HCT116 (cell line): ENCODE results near the gene XDH. TPM values are rescaled to one million over a fixed set of nuclear protein-coding genes. Genes with fewer than 3 reads are reported as not detected.
A peak's percentile ranks its signal among the peaks of the same experiment; 100 is the strongest.

Experiments
- ATAC-seq: fragments of 200-7000 bp; cut with Tn5 transposase; 2 replicates; pipeline ENCODE4 v1.9.1; 2020; ENCODE audit warnings: mild to moderate bottlenecking, moderate library complexity
- BruUV-seq: library from RNA; stranded (reverse); fragments of 400-500 nt; replicated peaks from 2 replicates; lab custom pipeline; 2021; lab: Mats Ljungman, UMichigan
- CTCF ChIA-PET: fragments of 300-600 bp; sonication (Branson Sonifier 250); formaldehyde crosslinking; loops from one replicate; lab custom pipeline; 2021; ENCODE audit warnings: antibody characterized with exemption; lab: Charles Lee
- POLR2A ChIA-PET: fragments of 300-600, 350-600 bp; sonication (Branson Sonifier 250); formaldehyde crosslinking; loops from one replicate; lab custom pipeline; 2021; ENCODE audit warnings: antibody characterized with exemption; lab: Charles Lee
- RAD21 ChIA-PET, 2 experiments: fragments of 300-600 bp; sonication (Branson Sonifier 250); formaldehyde crosslinking; loops; one replicate each; lab custom pipeline; 2023; ENCODE audit warnings: low total read pairs in 2 of 2; ENCODE audit not compliant: uncharacterized antibody in 2 of 2, unreplicated experiment in 2 of 2, low non-redundant PET in 1 of 2; lab: Charles Lee
- DNase-seq: peaks from one replicate; pipeline ENCODE4 v3.0.0-alpha.2; 2010; ENCODE audit warnings: low read depth, low spot score
- H2AFZ ChIP-seq: fragments of 200-600 bp; shearing (Covaris generic), sonication (generic); 2 replicates; pipeline ENCODE4 v1.6.1; 2017; ENCODE audit warnings: low read depth, mixed run types, mixed read lengths, antibody characterized with exemption, low read length; ENCODE audit not compliant: poor library complexity, severe bottlenecking
- H3K27ac ChIP-seq: 2 replicates; pipeline ENCODE4 v1.5.1; 2012; ENCODE audit warnings: low read depth, low read length
- H3K27me3 ChIP-seq: fragments of 200-600 bp; sonication (generic); 2 replicates; pipeline ENCODE4 v1.6.1; 2016; ENCODE audit warnings: mixed run types, low read length, mixed read lengths; ENCODE audit not compliant: insufficient read depth
- H3K36me3 ChIP-seq, 2 experiments: fragments of 200-500 bp in 1 of 2; fragments of 200-600 bp in 1 of 2; sonication (Bioruptor generic) in 1 of 2; sonication (generic) in 1 of 2; 2 replicates each; pipeline versions ENCODE4 v1.5.1 to v1.6.1; 2014 to 2016; ENCODE audit warnings: low read length in 2 of 2, inconsistent platforms in 1 of 2, mixed read lengths in 1 of 2, mixed run types in 1 of 2; ENCODE audit not compliant: insufficient read depth in 2 of 2, control insufficient read depth in 1 of 2
- H3K4me1 ChIP-seq, 2 experiments: fragments of 200-600 bp in 1 of 2; sonication (generic) in 1 of 2; 2 replicates each; pipeline versions ENCODE4 v1.5.1 to v1.6.1; 2012 to 2017; ENCODE audit warnings: low read length in 2 of 2, inconsistent platforms in 1 of 2, mild to moderate bottlenecking in 1 of 2, mixed read lengths in 1 of 2, mixed run types in 1 of 2, moderate library complexity in 1 of 2; ENCODE audit not compliant: insufficient read depth in 2 of 2, control insufficient read depth in 1 of 2
- H3K4me2 ChIP-seq: fragments of 200-600 bp; sonication (generic); 2 replicates; pipeline ENCODE4 v1.6.1; 2017; ENCODE audit warnings: mixed run types, low read length, mixed read lengths
- H3K4me3 ChIP-seq, 2 experiments: fragments of 200-600 bp in 1 of 2; sonication (generic) in 1 of 2; replicated peaks in 1 of 2; 2 replicates each; pipeline ENCODE4 v1.5.1; 2011 to 2016; ENCODE audit warnings: low read length in 2 of 2, control low read depth in 1 of 2, low read depth in 1 of 2, mild to moderate bottlenecking in 1 of 2, mixed read lengths in 1 of 2, mixed run types in 1 of 2
- H3K79me2 ChIP-seq: fragments of 200-600 bp; sonication (generic); 2 replicates; pipeline ENCODE4 v1.6.1; 2017; ENCODE audit warnings: mild to moderate bottlenecking, mixed run types, low read length, moderate library complexity, mixed read lengths; ENCODE audit not compliant: insufficient read depth
- H3K9ac ChIP-seq: fragments of 200-600 bp; sonication (generic); 2 replicates; pipeline ENCODE4 v1.6.1; 2016; ENCODE audit warnings: low read length, mixed read lengths
- H3K9me2 ChIP-seq: fragments of 200-600 bp; sonication (generic), shearing (Covaris generic); 2 replicates; pipeline ENCODE4 v1.6.1; 2017; ENCODE audit warnings: mixed run types, mild to moderate bottlenecking, moderate library complexity; ENCODE audit not compliant: insufficient read depth
- H3K9me3 ChIP-seq, 2 experiments: fragments of 200-500 bp in 1 of 2; fragments of 200-600 bp in 1 of 2; sonication (Bioruptor generic) in 1 of 2; sonication (generic) in 1 of 2; 2 replicates each; pipeline ENCODE4 v1.6.1; 2014 to 2017; ENCODE audit warnings: low read length in 2 of 2, mixed read lengths in 2 of 2, inconsistent platforms in 1 of 2, low read depth in 1 of 2, mild to moderate bottlenecking in 1 of 2, mixed run types in 1 of 2, moderate library complexity in 1 of 2; ENCODE audit not compliant: control insufficient read depth in 1 of 2, insufficient read depth in 1 of 2
- H4K20me1 ChIP-seq: fragments of 200-600 bp; sonication (generic), shearing (Covaris generic); 2 replicates; pipeline ENCODE4 v1.6.1; 2017; ENCODE audit warnings: mixed run types, mild to moderate bottlenecking, moderate library complexity; ENCODE audit not compliant: insufficient read depth
- ELF1 ChIP-seq: IDR thresholded peaks from 2 replicates; pipeline ENCODE4 v1.6.1; 2012; ENCODE audit warnings: low read depth, borderline replicate concordance
- FOSL1 ChIP-seq: IDR thresholded peaks from 2 replicates; pipeline ENCODE4 v1.6.1; 2012; ENCODE audit warnings: low read depth
- YY1 ChIP-seq: IDR thresholded peaks from 2 replicates; pipeline ENCODE4 v1.6.1; 2011; ENCODE audit warnings: low read length, low read depth, moderate library complexity, mild to moderate bottlenecking; ENCODE audit not compliant: insufficient replicate concordance; ENCODE audit errors: extremely low read depth
- intact Hi-C: fragments of 100-400 bp; cut with micrococcal nuclease; formaldehyde crosslinking; loops from 2 replicates; pipeline ENCODE4 v1.10.0; 2022
- total RNA-seq: library from RNA; stranded (reverse); gene quantifications from one replicate; pipeline ENCODE4 v1.2.1, GENCODE V29; 2021; ENCODE audit not compliant: unreplicated experiment

XDH gene
- total RNA-seq, 1 experiment from 2014 or later, result 0.15 TPM

DNA sequence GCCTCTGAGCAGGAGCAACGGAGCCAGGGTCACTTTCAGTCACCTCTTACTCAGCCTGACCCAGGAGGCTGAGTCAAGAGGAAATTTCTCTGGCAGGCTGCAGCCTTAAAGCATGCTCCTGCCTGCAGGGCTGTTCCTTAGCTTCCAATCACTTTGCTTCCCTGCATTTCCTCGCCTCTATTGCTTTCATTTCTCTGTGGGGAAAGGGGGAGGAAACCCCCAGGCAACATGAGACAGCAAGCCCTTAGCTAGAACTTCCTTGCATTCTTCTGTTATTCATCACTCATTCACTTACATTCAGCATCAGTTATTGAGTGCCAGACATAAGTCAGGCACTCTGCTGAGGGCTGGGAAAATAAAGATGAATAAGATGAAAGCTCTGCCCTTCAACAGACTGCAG is 13.0 kb downstream of the XDH start:
- intact Hi-C loops, result no loop called here
- peak; percentile 63 for ATAC-seq

DNA sequence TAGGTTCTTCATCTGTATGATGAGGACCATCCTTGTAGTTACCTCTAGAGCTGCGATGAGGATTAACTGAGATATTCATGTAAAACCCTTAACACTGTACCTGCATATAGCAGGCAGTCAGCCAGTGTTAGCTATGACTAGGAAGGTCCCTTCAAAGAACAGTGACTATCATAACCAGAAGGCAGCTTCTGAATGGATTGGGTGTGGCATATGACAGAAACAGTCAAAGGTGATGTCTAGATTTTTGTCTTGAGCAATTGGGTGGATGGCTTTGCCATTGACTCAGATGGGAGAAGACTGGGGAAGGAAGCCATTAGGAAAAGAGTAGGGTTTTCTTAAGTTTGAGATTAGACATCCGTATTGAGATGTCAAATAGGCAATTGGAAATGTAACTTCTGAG is 15.7 kb downstream of the XDH start:
- no peak overlapping the region for H3K27ac ChIP-seq
- no peak overlapping the region for H2AFZ ChIP-seq
- no TSS peak for BruUV-seq
- H4K20me1 ChIP-seq, result no peaks in the 10 kb centered on the region
- ChIA-PET POLR2A (no interaction called here), CTCF (no interaction called here), RAD21 (no interaction called here)
- no peak overlapping the region for H3K9ac ChIP-seq
- no peak overlapping the region for H3K4me2 ChIP-seq
- intact Hi-C loops, result no loop called here
- peaks cover 0 to 7% of the 10 kb centered on the region in 2 experiments; a peak in 1 of 4 replicates for H3K4me1 ChIP-seq
- DNase-seq, result no peak
- no peaks in the 10 kb centered on the region for H3K27me3 ChIP-seq
- TF ChIP-seq ELF1, result no peak
- ATAC-seq, result no peak
- no peaks in the 10 kb centered on the region for H3K9me3 ChIP-seq
- no peak overlapping the region for H3K4me3 ChIP-seq
- no peaks in the 10 kb centered on the region for H3K9me2 ChIP-seq
- H3K79me2 ChIP-seq, result no peaks in the 10 kb centered on the region
- no peaks in the 10 kb centered on the region for H3K36me3 ChIP-seq

More for the DNA sequence above, 13.0 kb downstream of the XDH start:
- CTCF ChIA-PET, result no interaction called here
- no peaks in the 10 kb centered on the region for H3K9me3 ChIP-seq
- no peak for DNase-seq
- H3K9me2 ChIP-seq, result no peaks in the 10 kb centered on the region
- no peak overlapping the region for H3K4me2 ChIP-seq
- no peaks in the 10 kb centered on the region for H3K27me3 ChIP-seq
- RAD21 ChIA-PET, result no interaction called here
- peaks cover 0 to 7% of the 10 kb centered on the region in 2 experiments; a peak in 1 of 4 replicates for H3K4me1 ChIP-seq
- H4K20me1 ChIP-seq, result no peaks in the 10 kb centered on the region
- TF ChIP-seq FOSL1, result no peak
- no peak overlapping the region for H3K4me3 ChIP-seq
- H3K36me3 ChIP-seq, result no peaks in the 10 kb centered on the region
- POLR2A ChIA-PET, result no interaction called here
- BruUV-seq, result no TSS peak
- H3K27ac ChIP-seq, result no peak overlapping the region
- no peaks in the 10 kb centered on the region for H3K79me2 ChIP-seq
- no peak overlapping the region for H3K9ac ChIP-seq
- no peak overlapping the region for H2AFZ ChIP-seq

DNA sequence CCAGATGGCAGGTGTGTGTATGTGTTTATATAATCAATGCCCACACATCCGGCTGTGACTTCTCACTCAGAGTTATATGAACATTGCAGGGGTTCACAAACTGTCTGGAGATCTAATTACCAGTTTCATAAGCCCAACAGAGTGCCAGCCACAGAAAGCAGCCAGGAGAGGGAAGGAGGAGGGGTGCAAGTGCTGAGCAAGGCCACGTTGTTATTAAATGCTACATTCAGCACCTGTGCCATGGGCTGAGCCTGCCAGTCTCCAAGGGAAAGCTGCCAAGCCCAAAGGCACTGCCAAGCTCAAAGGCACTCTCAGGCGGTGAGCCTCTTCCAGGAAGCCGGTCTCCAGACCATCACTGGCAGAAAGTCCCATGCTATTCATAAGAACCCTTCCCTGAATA is 17.4 kb downstream of the XDH start:
- no peak overlapping the region for H3K27ac ChIP-seq
- TF ChIP-seq YY1, result no peak
- POLR2A ChIA-PET, result no interaction called here

More for the DNA sequence above, 17.4 kb downstream of the XDH start:
- H3K4me1 ChIP-seq, result peaks cover 0 to 7% of the 10 kb centered on the region in 2 experiments; a peak in 1 of 4 replicates
- no peak overlapping the region for H2AFZ ChIP-seq
- DNase-seq, result no peak
- intact Hi-C loops, result no loop called here
- no peaks in the 10 kb centered on the region for H3K9me3 ChIP-seq
- no peak overlapping the region for H3K4me3 ChIP-seq
- H3K9ac ChIP-seq, result no peak overlapping the region
- CTCF ChIA-PET, result no interaction called here
- no peak overlapping the region for H3K4me2 ChIP-seq
- ATAC-seq, result no peak
- no peaks in the 10 kb centered on the region for H4K20me1 ChIP-seq
- no peaks in the 10 kb centered on the region for H3K79me2 ChIP-seq
- H3K9me2 ChIP-seq, result no peaks in the 10 kb centered on the region
- RAD21 ChIA-PET, result no interaction called here
- no TSS peak for BruUV-seq
- no peaks in the 10 kb centered on the region for H3K36me3 ChIP-seq
- H3K27me3 ChIP-seq, result no peaks in the 10 kb centered on the region
